Lung (tissue), 12 donors: Measurements from ENCODE around the gene CDH4. TPM values are rescaled to one million over a fixed set of nuclear protein-coding genes. Genes with fewer than 3 reads are reported as not detected.

Experiments used
- ATAC-seq: fragments of 200-7000 bp; cut with Tn5 transposase; one replicate; pipeline ENCODE4 v1.9.1; 2020; ENCODE audit warnings: moderate number of reproducible peaks; ENCODE audit not compliant: insufficient read depth, low FRiP score
- DNase-seq, 3 donors: peaks; one replicate each; pipeline ENCODE4 v3.0.0-alpha.2; 2013 to 2017
- H3K27ac ChIP-seq, 2 donors: one replicate each; pipeline ENCODE4 v1.5.1; 2013; ENCODE audit warnings: mild to moderate bottlenecking in 2 of 2, moderate library complexity in 2 of 2, control low read depth in 1 of 2, inconsistent platforms in 1 of 2, low read depth in 1 of 2, low read length in 1 of 2
- H3K27me3 ChIP-seq, 3 donors: one replicate each; pipeline ENCODE4 v1.5.1; 2013; ENCODE audit warnings: low read length in 2 of 3; ENCODE audit not compliant: control insufficient read depth in 3 of 3, insufficient read depth in 3 of 3
- H3K36me3 ChIP-seq, 4 donors: one replicate each; pipeline ENCODE4 v1.5.1; 2013; ENCODE audit warnings: low read length in 4 of 4, mild to moderate bottlenecking in 1 of 4, moderate library complexity in 1 of 4; ENCODE audit not compliant: control insufficient read depth in 4 of 4, insufficient read depth in 4 of 4
- H3K4me1 ChIP-seq, 5 donors: one replicate each; pipeline ENCODE4 v1.5.1; 2013; ENCODE audit warnings: low read length in 5 of 5, mild to moderate bottlenecking in 2 of 5, moderate library complexity in 1 of 5; ENCODE audit not compliant: control insufficient read depth in 5 of 5, insufficient read depth in 5 of 5
- H3K4me3 ChIP-seq: one replicate; pipeline ENCODE4 v1.5.1; 2013; ENCODE audit warnings: mild to moderate bottlenecking, control low read depth, moderate library complexity
- H3K9ac ChIP-seq, 2 donors: one replicate each; pipeline ENCODE4 v1.5.1; 2013; ENCODE audit warnings: low read length in 2 of 2, control low read depth in 1 of 2; ENCODE audit not compliant: insufficient read depth in 1 of 2
- H3K9me3 ChIP-seq, 4 donors: one replicate each; pipeline ENCODE4 v1.5.1; 2013; ENCODE audit warnings: low read length in 3 of 4, mild to moderate bottlenecking in 1 of 4, moderate library complexity in 1 of 4; ENCODE audit not compliant: control insufficient read depth in 4 of 4, insufficient read depth in 3 of 4
- CTCF ChIP-seq: IDR thresholded peaks from 2 replicates; pipeline ENCODE4 v1.5.1; 2012; ENCODE audit warnings: mild to moderate bottlenecking; ENCODE audit errors: control extremely low read depth, extremely low read depth
- WGBS, 2 donors: extraction: QIAGEN DNeasy Blood & Tissue Kit; methylation state at CpG; one replicate each; pipeline ENCODE4 v1.1.7; 2013; 5-methylcytosine and 5-hydroxymethylcytosine counted together
- polyA plus RNA-seq, 2 donors: library from polyadenylated mRNA; stranded (reverse); fragments of 200-250 nt; gene quantifications; one replicate each; pipeline ENCODE4 v1.2.1, GENCODE V29; 2013
- total RNA-seq, 2 donors: library from RNA; depleted of rRNA in 1 of 2; stranded (reverse); fragments of >200 nt in 1 of 2; gene quantifications; one replicate each; pipeline ENCODE4 v1.2.1, GENCODE V29; 2014 to 2021
- donor health status: control.
- donor health status: control.
- donor health status: Bipolar disorder and iron deficiency.
- donor health status: healthy.
- donor health status: DM: yes; HTN: yes; CAD: no.

CDH4 gene
- total and polyA plus RNA-seq, 4 donors: 0.10 to 2.1 (median 0.34) TPM

GRCh38 chr20:61254881-61255626, 3.0 kb downstream of the CDH4 start:
- Histone ChIP-seq H3K9me3 (peaks cover 0 to 14% (median 2%) of the 10 kb centered on the region in 4 donors), H3K27ac (no peak overlapping the region), H3K27me3 (peaks cover 6 to 46% (median 18%) of the 10 kb centered on the region in 3 donors), H3K36me3 (no peaks in the 10 kb centered on the region), H3K9ac (no peak overlapping the region), H3K4me3 (no peak overlapping the region), H3K4me1 (peaks cover 0 to 10% (median 3%) of the 10 kb centered on the region in 5 donors)
- no peak for TF ChIP-seq CTCF
- DNase-seq: no peak
- ATAC-seq: no peak
- 80 to 88% methylated on average over 11 of the region's 11 CpGs for WGBS, 2 donors

DNA sequence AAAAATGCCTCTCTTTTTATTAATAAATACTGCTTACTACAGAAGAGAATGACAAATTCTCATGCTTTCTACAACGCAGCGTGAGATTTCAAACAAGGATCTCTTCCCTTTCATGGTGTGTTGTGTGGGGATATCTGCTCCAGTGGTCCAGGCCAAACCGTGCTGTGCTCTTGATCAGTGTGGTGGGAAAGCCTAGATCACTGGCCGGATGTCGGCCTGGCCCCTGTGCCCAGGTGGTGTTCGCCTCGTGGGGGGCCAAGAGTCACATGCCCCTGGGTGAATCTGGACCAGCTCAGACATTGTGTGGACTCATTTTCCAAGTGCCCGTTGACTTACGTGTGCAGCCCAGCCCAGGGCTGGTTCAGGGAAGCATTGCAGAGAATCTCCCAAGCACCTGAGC, 4.3 kb downstream of the CDH4 start:
- H3K36me3 ChIP-seq: no peaks in the 10 kb centered on the region
- H3K9ac ChIP-seq: no peak overlapping the region
- H3K27ac ChIP-seq: no peak overlapping the region
- WGBS, 2 donors: 87 to 88% methylated on average over 9 of the region's 9 CpGs
- no peak overlapping the region for H3K4me3 ChIP-seq
- H3K9me3 ChIP-seq: peaks cover 0 to 14% (median 2%) of the 10 kb centered on the region in 4 donors
- H3K27me3 ChIP-seq: peaks cover 4 to 43% (median 18%) of the 10 kb centered on the region in 3 donors
- no peak for TF ChIP-seq CTCF
- DNase-seq: no peak
- no peak for ATAC-seq
- H3K4me1 ChIP-seq: peaks cover 0 to 10% (median 3%) of the 10 kb centered on the region in 5 donors

DNA sequence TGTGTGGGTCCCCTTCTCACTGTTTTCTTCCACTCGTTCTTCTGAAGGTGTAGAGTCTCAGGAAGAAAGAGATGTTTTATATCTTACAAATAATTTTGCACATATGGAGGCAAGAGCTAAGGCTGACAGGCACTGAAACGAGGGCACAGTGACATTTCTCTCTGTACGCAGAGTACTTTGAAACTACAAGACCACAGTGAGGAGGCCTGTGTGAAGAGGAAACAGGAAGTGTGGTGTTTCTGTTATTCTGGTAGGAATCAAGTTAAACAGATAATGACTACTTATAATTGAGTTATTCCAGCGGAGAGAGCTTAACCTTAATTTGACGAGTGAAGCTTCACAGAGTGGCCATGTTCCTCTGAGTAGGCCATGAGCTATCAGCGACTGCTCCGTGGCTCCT, 4.8 kb downstream of the CDH4 start:
- Histone ChIP-seq H3K9ac (no peak overlapping the region), H3K9me3 (peaks cover 0 to 14% (median 2%) of the 10 kb centered on the region in 4 donors), H3K27ac (no peak overlapping the region), H3K4me1 (peaks cover 0 to 10% (median 3%) of the 10 kb centered on the region in 5 donors), H3K27me3 (peaks cover 2 to 43% (median 18%) of the 10 kb centered on the region in 3 donors), H3K4me3 (no peak overlapping the region), H3K36me3 (no peaks in the 10 kb centered on the region)
- 43 to 56% methylated on average over 7 of the region's 7 CpGs for WGBS, 2 donors
- no peak for TF ChIP-seq CTCF
- no peak for DNase-seq
- no peak for ATAC-seq
